GM20431 (cell line): ENCODE measurements around the gene TAS1R1.

Source experiments
- in situ Hi-C: fragments of 300-500 bp; cut with MseI, MboI; formaldehyde crosslinking; loops from one replicate; pipeline ENCODE4 v1.15.0; 2020; ENCODE audit warnings: low sequenced_read_pairs; ENCODE audit not compliant: unreplicated experiment

TAS1R1 gene

GRCh38 chr1:6627031-6627430 lies 71.9 kb downstream of the TAS1R1 start:
- in situ Hi-C loops: no loop called here

GRCh38 chr1:6627841-6628545 lies 72.9 kb downstream of the TAS1R1 start:
- in situ Hi-C loops: no loop called here

- in situ Hi-C loops: no loop called here
These were observed 73.9 kb downstream of the TAS1R1 start for GRCh38 chr1:6628971-6629479.
